T-helper 2 cell treated with Interferon-gamma antibody and Interleukin-4, amounts not matched to agents 5 μg/mL and 100 μg/mL, for 36 hours (primary cell): ENCODE measurements around the gene MRFAP1L1.
"Not testable (repeated sequence)": the region's sequence is repeated elsewhere in the genome, so short reads cannot be mapped to it uniquely, and the experiment has no call there.

Experiments
- DNase-seq: peaks from one replicate; pipeline ENCODE4 v3.0.0; 2021; ENCODE audit warnings: low spot score
- H3K27ac Mint-ChIP-seq: one replicate; pipeline ENCODE4 v1.8.0; 2021; ENCODE audit warnings: mild to moderate bottlenecking, mixed read lengths
- H3K27me3 Mint-ChIP-seq: one replicate; pipeline ENCODE4 v1.8.0; 2021; ENCODE audit warnings: low read depth, mixed read lengths
- H3K36me3 Mint-ChIP-seq: one replicate; pipeline ENCODE4 v1.8.0; 2021; ENCODE audit warnings: low read depth, mixed read lengths
- H3K4me1 Mint-ChIP-seq: one replicate; pipeline ENCODE4 v1.8.0; 2021; ENCODE audit warnings: low read depth, mixed read lengths
- H3K4me3 Mint-ChIP-seq: one replicate; pipeline ENCODE4 v1.8.0; 2022; ENCODE audit warnings: mild to moderate bottlenecking, moderate library complexity, mixed read lengths
- H3K9me3 Mint-ChIP-seq: one replicate; pipeline ENCODE4 v1.8.0; 2021; ENCODE audit warnings: mixed read lengths

MRFAP1L1 gene

DNA sequence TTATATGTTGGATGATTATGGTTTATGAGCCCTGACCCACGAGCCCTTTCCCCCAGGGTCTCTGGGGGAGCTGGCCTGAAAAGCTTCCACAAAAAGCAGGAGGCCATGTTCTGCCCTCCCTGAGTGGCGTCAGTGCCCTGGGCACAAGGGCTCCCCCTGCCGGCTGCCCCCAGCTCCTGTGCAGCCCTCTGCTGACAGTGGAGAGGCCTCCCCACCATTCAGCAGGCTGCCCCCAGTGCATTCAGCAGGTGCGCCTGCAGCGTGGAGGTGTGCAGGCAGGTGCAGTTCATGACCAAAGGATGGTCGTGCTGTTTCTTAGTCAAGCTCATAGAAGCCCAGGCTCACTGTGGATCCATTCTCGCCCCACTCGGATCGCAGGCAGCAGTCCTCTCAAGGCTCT, 28.5 kb downstream of the MRFAP1L1 start:
- no peak for DNase-seq
- no peaks in the 10 kb centered on the region for H3K9me3 Mint-ChIP-seq
- no peaks in the 10 kb centered on the region for H3K27me3 Mint-ChIP-seq
- H3K4me3 Mint-ChIP-seq, result no peak overlapping the region
- peak overlapping the region; percentile 45 for H3K27ac Mint-ChIP-seq
- H3K4me1 Mint-ChIP-seq, result peaks cover 31% of the 10 kb centered on the region
- H3K36me3 Mint-ChIP-seq, result peaks cover 59% of the 10 kb centered on the region

DNA sequence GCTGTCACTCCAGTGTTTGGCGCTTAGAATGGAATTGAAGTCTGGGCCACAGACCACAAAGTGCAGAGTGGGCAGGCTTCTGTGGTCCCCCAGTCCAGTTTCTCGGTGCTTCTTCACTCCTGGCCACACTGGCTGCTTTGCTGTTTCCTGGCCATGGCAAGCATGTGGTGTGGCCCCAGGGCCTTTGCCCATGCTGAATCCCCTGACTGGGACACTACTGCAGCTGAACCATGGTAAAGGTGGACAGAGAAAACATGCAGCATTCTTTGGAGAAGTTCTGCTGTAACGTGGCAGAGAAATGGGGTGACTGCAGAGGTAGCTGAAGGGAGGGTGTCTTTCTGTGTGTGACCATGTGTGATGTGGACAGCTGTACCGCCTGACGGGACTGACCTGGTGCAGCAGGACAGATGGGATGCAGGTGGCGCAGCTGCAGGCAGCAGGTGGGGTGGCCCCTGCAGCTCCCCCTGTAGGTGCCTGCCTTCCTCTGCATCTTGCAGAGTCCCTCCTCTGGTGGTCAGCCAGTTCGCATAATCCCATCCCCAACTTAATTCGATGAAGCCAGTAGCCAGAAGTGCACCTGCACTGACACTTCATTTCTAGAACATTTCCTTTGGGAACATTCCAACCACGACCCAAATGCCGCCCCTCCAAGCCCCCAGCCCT, 29.2 kb downstream of the MRFAP1L1 start:
- H3K36me3 Mint-ChIP-seq, result peaks cover 62% of the 10 kb centered on the region
- H3K27me3 Mint-ChIP-seq, result no peaks in the 10 kb centered on the region
- H3K27ac Mint-ChIP-seq, result peak overlapping the region; percentile 45
- no peaks in the 10 kb centered on the region for H3K9me3 Mint-ChIP-seq
- H3K4me3 Mint-ChIP-seq, result no peak overlapping the region
- peaks cover 35% of the 10 kb centered on the region for H3K4me1 Mint-ChIP-seq
- no peak for DNase-seq

DNA sequence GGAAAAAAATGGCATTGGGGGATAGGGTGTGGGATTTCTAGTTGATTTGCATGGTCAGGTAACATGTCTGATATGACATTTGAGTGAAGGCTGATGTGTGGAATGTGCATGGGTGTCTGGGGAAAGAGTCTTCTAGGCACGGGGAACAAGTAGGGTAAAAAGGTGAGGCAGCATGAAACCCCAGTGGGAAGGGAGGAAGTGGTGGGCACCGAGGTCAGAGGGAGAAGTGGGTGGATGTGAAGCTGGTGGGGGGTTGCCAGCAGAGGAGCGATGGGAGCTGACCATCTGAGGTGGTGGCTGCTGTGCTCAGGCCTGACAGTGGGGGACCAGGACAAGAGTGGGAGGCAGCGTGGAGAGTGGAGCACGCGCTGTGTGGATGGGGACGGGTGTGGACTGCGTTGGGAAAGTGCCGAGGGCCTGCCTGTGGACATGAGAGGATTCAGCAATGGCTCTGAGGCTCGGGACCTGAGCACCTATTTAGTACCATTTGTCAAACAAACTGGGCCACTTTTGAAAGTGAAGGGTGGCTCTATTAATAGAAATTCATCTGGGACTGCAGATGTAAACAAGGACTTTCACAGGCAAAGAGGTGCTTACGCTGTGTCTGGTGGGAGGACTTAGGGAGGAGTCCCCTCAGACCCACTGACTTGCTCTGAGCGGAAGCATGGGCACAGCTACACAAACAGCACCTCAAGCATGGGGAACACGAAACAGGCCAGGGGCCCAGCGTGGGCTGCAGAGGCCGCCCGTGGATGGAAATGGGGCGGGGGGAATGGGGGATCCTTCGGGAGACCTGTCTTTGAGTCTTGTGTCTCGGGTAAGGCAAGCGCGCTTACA, 32.7 kb downstream of the MRFAP1L1 start:
- H3K4me3 Mint-ChIP-seq, result peak overlapping the region; percentile 93
- DNase-seq, result no peak
- H3K4me1 Mint-ChIP-seq, result peaks cover 52% of the 10 kb centered on the region
- peak overlapping the region; percentile 61 for H3K27ac Mint-ChIP-seq
- H3K9me3 Mint-ChIP-seq, result no peaks in the 10 kb centered on the region
- peaks cover 67% of the 10 kb centered on the region for H3K36me3 Mint-ChIP-seq
- no peaks in the 10 kb centered on the region for H3K27me3 Mint-ChIP-seq

DNA sequence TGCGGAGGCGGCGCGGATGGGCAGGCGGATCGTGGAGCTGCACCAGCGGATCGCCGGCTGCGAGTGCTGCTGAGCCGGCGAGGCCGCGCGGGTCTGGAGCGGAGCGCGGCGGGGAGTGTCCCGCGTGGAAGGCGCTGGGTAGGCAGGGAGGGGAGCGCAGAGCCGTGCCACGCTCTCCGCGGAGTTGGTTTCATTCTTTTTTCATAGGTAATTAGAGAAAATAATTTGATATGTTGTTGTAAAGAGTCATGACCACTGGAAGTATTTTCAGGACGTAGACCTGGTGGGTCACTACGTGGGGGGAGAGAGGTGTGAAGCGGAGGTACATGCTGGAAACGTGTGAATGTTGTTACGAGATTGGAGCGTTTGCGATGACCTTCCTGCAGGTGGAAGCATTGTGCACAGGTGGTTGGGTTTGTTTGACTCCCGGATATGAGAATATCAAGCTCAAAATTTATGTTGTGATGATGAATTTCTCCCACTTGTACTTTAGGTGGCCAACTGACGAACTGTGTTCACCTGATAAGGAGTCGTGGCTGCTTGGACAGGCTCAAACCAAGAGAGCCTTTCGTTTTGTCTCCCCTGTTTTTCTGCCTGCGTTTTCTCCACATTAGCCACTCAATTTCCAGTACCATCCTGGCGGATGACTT, 35.0 kb downstream of the MRFAP1L1 start:
- DNase-seq, result peak; percentile 64
- H3K36me3 Mint-ChIP-seq, result peaks cover 48% of the 10 kb centered on the region
- H3K27me3 Mint-ChIP-seq, result no peaks in the 10 kb centered on the region
- peak overlapping the region; percentile 93 for H3K4me3 Mint-ChIP-seq
- H3K27ac Mint-ChIP-seq, result peak overlapping the region; percentile 92
- peaks cover 46% of the 10 kb centered on the region for H3K4me1 Mint-ChIP-seq
- no peaks in the 10 kb centered on the region for H3K9me3 Mint-ChIP-seq

DNA sequence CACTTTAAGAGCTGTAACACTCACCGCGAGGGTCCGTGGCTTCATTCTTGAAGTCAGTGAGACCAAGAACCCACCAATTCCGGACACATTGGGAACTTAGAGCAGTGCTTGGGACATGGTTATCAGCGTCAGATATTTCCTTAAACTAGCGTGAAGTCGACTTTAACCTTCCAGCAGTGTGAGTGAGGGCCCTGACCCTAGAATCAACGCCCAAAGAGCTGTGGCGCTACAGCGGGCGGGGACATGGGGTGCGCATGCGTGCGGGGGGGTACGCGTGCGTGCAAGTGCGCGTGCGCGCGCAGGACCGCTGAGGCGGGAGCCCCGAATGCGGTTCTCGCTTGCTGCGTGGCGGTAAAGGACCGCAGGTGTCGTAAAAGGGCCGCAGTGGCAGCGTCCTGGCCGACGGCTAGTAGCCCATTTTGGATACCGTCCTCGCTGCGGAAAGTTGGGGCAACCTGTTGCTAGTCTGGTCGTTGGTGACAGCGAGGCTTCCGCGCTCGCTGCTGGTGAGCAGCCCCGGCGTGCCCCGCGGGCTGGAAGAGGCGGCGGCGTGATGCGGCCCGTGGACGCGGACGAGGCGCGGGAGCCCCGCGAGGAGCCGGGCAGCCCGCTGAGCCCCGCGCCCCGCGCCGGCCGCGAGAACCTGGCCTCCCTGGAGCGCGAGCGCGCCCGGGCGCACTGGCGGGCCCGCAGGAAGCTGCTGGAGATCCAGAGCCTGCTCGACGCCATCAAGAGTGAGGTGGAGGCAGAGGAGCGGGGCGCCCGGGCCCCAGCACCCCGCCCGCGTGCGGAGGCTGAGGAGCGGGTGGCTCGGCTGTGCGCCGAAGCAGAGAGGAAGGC, 35.8 kb downstream of the MRFAP1L1 start:
- Mint-ChIP-seq H3K36me3 (peaks cover 42% of the 10 kb centered on the region), H3K4me1 (peaks cover 44% of the 10 kb centered on the region), H3K4me3 (peak overlapping the region; percentile 93), H3K27me3 (no peaks in the 10 kb centered on the region), H3K9me3 (no peaks in the 10 kb centered on the region), H3K27ac (peak overlapping the region; percentile 99)
- peak; percentile 95 for DNase-seq

DNA sequence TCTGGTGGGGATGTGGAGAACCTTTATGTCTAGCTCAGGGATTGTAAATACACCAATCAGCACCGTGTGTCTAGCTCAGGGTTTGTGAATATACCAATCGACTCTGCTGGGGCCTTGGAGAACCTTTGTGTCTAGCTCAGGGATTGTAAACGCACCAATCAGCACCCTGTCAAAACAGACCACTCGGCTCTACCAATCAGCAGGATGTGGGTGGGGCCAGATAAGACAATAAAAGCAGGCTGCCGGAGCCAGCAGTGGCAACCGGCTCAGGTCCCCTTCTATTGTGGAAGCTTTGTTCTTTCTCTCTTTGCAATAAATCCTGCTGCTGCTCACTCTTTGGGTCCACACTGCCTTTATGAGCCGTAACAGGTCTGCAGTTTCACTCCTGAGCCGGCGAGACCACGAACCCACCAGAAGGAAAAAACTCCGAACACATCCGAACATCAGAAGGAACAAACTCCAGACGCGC, 36.4 kb downstream of the MRFAP1L1 start:
- peak; percentile 61 for DNase-seq
- H3K27ac Mint-ChIP-seq, result peak overlapping the region; percentile 99
- H3K27me3 Mint-ChIP-seq, H3K9me3 Mint-ChIP-seq: not testable (repeated sequence)
- peaks cover 39% of the 10 kb centered on the region for H3K4me1 Mint-ChIP-seq
- H3K36me3 Mint-ChIP-seq, result peaks cover 35% of the 10 kb centered on the region
- peak overlapping the region; percentile 93 for H3K4me3 Mint-ChIP-seq

DNA sequence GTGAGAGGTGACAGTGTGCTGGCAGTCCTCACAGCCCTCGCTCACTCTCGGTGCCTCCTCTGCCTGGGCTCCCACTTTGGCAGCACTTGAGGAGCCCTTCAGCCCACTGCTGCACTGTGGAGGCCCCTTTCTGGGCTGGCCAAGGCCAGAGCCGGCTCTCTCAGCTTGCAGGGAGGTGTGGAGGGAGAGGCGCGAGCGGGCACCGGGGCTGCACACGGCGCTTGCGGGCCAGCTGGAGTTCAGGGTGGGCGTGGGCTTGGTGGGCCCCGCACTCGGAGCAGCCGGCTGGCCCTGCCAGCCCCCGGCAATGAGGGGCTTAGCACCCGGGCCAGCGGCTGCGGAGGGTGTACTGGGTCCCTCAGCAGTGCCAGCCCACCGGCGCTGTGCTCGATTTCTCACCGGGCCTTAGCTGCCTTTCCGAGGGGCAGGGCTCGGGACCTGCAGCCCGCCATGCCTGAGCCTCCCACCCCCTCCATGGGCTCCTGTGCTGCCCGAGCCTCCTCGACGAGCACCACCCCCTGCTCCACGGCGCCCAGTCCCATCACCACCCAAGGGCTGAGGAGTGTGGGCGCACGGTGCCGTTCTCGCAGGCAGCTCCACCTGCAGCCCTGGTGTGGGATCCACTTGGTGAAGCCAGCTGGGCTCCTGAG, 37.0 kb downstream of the MRFAP1L1 start:
- not testable (repeated sequence) for H3K9me3 Mint-ChIP-seq, H3K27me3 Mint-ChIP-seq, H3K4me3 Mint-ChIP-seq, DNase-seq, H3K27ac Mint-ChIP-seq
- Mint-ChIP-seq H3K4me1 (peaks cover 38% of the 10 kb centered on the region), H3K36me3 (peaks cover 32% of the 10 kb centered on the region)

DNA sequence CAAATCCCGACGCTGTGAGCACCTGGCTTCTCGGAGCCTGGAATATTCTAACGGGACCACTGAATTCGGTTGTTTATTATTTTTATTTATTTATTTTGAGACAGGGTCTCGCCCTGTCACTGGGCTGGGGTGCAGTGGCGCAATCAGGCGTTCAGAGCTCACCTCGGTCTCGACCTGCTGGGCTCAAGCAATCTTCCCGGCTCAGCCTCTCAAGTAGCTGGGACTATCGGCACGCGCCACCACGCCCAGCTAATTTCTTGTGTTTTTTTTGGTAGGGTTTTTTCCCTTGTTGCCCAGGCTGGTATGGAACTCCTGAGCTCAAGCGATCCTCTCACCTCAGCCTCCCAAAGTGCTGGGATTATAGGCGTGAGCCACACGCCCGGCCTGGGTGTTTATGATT, 37.5 kb downstream of the MRFAP1L1 start:
- H3K9me3 Mint-ChIP-seq, result no peaks in the 10 kb centered on the region
- peaks cover 27% of the 10 kb centered on the region for H3K36me3 Mint-ChIP-seq
- DNase-seq, result no peak
- no peaks in the 10 kb centered on the region for H3K27me3 Mint-ChIP-seq
- peaks cover 33% of the 10 kb centered on the region for H3K4me1 Mint-ChIP-seq
- no peak overlapping the region for H3K4me3 Mint-ChIP-seq
- H3K27ac Mint-ChIP-seq, result no peak overlapping the region

DNA sequence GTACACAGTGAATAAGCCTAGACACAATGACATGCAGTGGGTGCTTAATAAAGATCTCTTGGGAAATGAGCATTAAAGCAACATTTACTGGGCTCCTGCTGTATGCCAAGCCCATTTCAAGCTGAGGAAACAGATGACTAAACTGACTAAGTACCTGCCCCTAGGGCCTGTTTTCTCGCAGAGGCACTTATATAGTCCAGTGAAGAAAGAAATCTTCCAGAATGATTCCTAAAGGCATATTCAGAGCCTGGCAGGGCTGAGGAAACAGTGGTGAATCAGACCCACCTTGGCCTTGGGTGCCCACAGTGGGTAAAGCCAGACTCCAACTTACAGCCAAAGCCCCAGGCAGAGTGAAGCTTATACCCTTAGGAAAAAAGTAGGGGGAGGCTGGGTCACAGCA, 38.0 kb downstream of the MRFAP1L1 start:
- Mint-ChIP-seq H3K27me3 (no peaks in the 10 kb centered on the region), H3K9me3 (no peaks in the 10 kb centered on the region), H3K36me3 (peaks cover 23% of the 10 kb centered on the region), H3K27ac (no peak overlapping the region), H3K4me1 (peaks cover 29% of the 10 kb centered on the region), H3K4me3 (no peak overlapping the region)
- no peak for DNase-seq

DNA sequence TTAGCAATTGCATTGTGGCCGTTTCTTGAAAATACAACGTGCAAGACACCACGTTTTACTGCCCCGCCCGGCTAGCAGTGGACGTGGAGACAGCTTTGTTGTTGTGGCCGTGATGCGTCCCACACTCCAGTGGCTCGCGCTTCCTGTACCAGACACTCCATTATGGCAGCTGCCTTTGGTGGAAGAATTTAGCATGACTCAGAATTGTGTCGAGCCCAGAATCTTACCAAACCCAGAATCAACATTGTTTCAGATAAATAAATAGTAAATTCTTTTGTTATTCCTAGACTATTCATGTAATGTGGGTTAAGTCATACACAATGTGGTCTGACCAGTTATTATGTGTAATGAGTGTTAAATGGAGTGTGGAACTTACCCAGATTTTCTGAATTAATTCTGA, 41.3 kb downstream of the MRFAP1L1 start:
- Mint-ChIP-seq H3K36me3 (peaks cover 1% of the 10 kb centered on the region), H3K9me3 (no peaks in the 10 kb centered on the region), H3K4me1 (peaks cover 3% of the 10 kb centered on the region), H3K27ac (no peak overlapping the region), H3K27me3 (peaks cover 6% of the 10 kb centered on the region), H3K4me3 (no peak overlapping the region)
- DNase-seq, result no peak

DNA sequence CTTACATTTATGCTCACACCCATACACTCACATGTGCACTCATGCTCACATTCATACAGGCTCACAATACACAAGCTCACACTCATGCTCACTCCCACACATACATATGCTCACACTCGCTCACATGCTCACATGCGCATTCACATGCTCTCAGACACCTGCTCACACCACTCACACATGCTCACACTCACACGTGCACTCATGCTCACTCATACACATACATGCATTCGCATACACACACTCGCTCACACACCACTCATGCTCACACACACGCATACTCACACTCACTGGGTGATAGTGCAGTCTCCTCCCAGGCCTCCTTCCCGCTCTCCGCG, 44.4 kb downstream of the MRFAP1L1 start:
- Mint-ChIP-seq H3K4me1 (no peaks in the 10 kb centered on the region), H3K27ac (no peak overlapping the region), H3K9me3 (no peaks in the 10 kb centered on the region), H3K27me3 (peaks cover 32% of the 10 kb centered on the region), H3K4me3 (no peak overlapping the region), H3K36me3 (no peaks in the 10 kb centered on the region)
- no peak for DNase-seq

DNA sequence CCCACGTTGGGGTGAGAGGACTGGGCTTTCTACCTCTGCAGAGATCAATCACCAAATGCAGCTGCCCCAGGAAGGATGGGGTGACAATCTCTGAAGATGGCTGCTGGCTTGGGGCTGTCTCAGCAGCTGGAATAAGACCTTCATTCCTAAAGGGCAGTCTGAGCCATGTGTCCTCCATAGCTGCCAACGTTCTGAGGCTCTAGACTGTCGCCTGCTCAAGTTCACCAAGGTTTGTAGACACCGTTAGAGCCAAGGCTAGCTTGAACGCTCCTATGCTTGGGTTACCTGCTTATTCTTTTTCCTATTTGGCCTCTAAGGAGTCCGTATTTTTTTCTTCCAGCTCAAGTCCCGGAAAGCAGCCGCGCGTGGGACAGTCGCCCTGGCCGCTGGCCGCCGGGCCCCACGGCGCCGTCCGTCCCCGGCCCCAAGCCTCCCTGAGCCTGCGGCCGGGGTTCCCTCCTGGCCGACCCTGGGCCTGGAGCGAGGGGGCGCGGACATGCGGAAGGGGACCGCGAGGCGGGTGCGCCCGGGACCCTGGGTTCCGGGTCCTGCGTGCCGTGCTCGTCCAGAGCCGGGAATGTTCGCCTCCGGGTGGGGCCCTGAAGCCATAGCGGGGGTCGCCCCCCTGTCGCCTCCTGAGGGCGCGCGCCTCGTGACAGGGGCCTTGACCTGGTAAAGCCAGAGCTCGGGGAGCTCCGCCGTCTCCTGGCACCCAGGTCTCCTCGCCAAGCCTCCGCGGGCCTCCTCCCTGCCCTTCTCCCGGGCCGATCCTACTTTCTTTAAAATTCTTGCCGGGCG, 45.9 kb downstream of the MRFAP1L1 start:
- no peaks in the 10 kb centered on the region for H3K9me3 Mint-ChIP-seq
- no peak for DNase-seq
- H3K4me1 Mint-ChIP-seq, result peaks cover 2% of the 10 kb centered on the region
- H3K27me3 Mint-ChIP-seq, result peaks cover 42% of the 10 kb centered on the region
- no peaks in the 10 kb centered on the region for H3K36me3 Mint-ChIP-seq
- peak overlapping the region; percentile 27 for H3K4me3 Mint-ChIP-seq
- no peak overlapping the region for H3K27ac Mint-ChIP-seq

DNA sequence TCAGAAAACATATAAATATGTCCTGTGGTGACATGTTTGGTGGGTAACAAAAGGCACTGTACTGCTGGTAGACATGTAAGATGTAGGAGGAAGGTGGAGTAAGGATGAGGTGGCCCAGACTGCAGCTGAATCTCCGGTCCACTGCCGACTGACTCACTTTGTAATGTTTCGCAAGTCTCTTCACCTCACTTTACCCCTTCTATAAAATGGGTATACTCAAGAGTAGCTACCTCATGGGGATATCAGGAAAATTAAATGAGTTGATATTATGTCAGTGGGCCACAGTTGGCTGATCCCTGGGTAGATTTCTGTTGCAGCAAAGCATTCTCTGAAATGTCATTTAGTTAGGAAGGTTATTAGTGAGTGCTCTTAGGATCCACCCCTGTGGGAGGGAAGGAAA, 47.1 kb downstream of the MRFAP1L1 start:
- Mint-ChIP-seq H3K4me1 (peaks cover 2% of the 10 kb centered on the region), H3K36me3 (no peaks in the 10 kb centered on the region), H3K4me3 (no peak overlapping the region), H3K9me3 (no peaks in the 10 kb centered on the region), H3K27ac (no peak overlapping the region), H3K27me3 (peaks cover 47% of the 10 kb centered on the region)
- no peak for DNase-seq
